ENCODE results near the gene NDUFS6. TPM values are rescaled to one million over a fixed set of nuclear protein-coding genes. Genes with fewer than 3 reads are reported as not detected.
"Not testable (repeated sequence)": the region's sequence is repeated elsewhere in the genome, so short reads cannot be mapped to it uniquely, and the experiment has no call there.

The NDUFS6 gene
- polyA plus RNA-seq, 3 donors: 27.8 to 73.7 (median 72.3) TPM

DNA sequence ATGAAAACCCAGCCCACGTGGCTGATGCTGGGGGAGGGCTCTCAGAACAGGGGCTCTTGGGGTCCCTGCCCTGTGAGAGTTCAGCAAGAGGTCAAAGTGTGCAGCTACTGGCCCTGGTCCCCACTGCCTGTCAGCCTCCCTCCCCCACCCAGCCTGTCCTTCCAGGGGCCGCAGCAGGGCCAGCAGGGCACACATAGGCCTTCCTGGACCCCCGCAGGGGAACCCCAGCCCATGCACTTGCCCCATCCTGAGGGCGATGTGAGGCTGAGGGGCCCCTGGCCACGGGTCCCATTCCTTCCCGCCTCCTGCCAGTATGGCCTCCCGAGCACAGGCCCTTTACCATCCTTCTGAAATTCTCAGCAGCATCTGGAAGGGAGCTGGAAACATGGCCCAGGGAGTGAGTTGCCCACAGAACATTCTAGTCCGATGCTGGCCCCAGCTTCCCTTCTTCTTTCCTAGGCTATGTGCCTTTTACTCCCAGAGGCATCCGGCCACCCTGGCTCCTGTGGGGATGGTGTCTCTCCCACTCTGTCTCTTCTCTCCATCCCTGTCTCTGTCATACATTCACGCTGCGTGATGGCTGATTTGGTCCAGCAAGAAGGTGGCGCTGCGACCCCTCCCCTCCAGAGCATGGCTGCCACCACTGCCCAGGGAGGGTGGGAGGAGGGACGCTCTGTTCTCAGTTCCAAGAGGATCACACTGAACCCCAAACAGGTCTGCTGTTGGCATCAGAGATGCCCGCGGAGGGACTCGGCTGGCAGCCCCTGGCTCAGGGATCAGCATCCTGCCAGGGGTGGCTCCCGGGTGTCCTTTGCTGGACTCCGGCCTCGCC, 21.2 kb upstream of the NDUFS6 start:
- 78 to 83% (median 79%) methylated on average over 19 to 20 of the region's 20 CpGs for WGBS, 3 donors
- H3K27ac ChIP-seq (ENCODE audit: low read depth, low read length): no peak overlapping the region

DNA sequence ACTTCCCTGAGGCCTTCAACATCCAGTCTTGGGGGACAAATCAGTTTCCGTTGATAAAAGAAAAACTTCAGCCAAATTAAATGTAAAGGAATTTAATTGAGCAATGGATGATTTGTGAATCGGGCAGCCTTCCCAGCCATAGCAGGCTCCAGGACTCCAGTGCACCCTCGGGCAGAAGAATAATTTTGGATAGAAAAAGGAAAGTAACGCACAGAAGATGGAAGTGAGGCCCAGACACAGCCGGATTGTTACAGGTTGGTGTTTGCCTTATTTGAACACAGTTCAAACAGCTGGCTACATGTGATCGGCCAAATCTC, 20.6 kb upstream of the NDUFS6 start:
- 74 to 75% (median 74%) methylated on average over 6 of the region's 6 CpGs for WGBS, 3 donors
- no peak overlapping the region for H3K27ac ChIP-seq (ENCODE audit: low read depth, low read length)

DNA sequence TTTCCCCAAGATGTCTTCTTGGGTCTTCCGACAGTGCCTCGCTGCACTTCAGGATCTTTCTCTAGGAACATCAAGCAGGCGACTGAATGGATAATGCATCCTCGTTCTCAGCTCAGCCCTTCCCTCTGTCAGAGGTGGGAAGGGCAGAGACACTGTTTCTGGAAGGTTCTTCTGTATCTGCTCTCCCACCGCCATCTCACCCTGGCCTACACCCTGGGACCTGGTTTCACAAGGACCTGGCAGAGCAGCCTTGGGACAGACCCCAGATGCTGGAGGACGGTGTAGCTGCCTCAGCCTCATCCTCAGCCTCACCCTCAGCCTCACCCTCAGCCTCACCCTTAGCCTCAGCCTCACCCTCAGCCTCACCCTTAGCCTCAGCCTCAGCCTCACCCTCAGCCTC, 20.1 kb upstream of the NDUFS6 start:
- 84 to 88% (median 85%) methylated on average over 6 of the region's 6 CpGs for WGBS, 3 donors
- H3K27ac ChIP-seq (ENCODE audit: low read depth, low read length): no peak overlapping the region

DNA sequence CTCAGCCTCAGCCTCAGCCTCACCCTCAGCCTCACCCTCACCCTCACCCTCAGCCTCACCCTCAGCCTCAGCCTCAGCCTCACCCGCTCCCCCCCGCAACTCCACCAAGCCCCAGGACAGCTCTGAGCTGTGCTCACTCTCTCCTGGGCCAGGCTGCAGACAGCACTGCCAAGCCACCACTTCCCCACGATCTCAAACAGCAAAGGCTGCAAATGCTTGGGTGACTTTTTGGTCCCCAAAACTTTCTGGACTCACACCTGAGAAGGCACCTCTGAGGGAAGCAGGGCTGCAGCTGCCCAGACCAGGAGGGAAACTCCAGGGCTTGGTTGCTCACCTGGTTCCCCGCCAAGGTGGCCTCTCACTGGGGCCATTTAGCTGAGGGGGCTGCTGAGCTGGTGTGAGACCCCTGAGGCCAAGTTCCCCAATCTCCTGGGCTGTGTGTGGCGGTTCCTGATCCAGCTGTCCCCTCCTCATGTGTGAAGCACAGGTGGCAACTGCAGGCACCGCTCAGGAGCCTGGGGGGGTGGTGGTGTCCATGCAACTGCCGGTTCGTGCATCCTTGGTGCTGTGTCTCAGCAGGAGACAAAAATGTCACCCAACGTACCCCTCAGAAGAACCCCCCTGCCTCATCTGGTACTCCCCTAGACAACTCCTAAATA, 19.4 kb upstream of the NDUFS6 start:
- no peak overlapping the region for H3K27ac ChIP-seq (ENCODE audit: low read depth, low read length)
- WGBS, 3 donors: 77 to 84% (median 81%) methylated on average over 9 of the region's 9 CpGs

DNA sequence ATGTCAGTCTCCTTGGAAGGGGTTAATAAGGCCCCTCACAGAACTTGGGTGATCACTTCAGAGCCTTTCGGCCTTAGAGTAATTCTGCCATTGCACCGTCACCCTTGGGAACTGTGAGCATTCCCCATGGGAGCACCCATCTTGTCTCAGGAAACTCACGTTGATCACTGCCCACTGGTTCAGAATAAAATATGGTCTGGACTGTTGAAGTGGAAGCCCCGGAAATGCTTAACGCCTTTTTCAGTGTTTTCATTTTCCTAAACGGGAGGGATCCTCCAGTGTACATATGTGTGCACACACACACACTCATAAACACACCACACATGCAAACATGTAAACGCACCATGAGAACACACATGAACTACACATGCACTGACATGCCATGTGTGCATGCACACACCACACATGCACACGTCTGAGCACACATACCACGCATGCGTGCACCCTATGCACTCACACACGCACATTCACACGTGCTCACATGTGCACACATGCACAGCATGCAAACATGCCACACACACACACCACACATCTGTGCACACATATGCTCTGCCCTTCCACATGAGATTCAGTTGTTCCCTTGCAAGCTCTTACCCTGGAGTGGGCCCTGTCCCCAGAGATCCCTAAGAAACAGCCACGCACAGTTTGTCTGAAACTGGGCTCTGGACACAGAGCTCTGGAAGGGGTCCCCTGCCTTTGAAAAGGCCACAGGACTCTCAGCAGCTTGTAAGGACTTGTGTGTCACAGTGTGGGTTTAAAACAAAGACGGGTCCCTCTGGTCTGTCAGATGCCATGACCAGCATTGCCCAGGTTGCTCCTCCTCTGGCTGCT, 18.6 kb upstream of the NDUFS6 start:
- no peak overlapping the region for H3K27ac ChIP-seq (ENCODE audit: low read depth, low read length)
- 64 to 75% (median 70%) methylated on average over 14 of the region's 14 CpGs for WGBS, 3 donors

DNA sequence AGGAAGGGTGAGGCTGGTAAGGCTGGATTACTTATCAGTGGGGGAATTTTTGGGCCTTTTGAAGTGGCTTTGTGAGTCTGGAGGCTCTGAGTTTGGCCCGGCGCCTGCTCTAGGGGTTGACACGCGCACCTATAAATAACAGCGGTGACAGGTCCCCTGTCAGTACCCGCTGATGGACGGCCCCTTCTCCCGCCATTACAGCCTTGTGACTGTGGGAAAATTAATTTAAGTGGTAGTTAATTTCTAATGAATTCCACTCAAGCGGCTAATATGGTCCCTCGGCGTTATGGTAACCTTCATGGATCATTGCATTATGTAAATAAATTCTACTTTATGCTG, 18.0 kb upstream of the NDUFS6 start:
- H3K27ac ChIP-seq (ENCODE audit: low read depth, low read length): no peak overlapping the region
- 24 to 46% (median 45%) methylated on average over 11 of the region's 11 CpGs for WGBS, 3 donors

DNA sequence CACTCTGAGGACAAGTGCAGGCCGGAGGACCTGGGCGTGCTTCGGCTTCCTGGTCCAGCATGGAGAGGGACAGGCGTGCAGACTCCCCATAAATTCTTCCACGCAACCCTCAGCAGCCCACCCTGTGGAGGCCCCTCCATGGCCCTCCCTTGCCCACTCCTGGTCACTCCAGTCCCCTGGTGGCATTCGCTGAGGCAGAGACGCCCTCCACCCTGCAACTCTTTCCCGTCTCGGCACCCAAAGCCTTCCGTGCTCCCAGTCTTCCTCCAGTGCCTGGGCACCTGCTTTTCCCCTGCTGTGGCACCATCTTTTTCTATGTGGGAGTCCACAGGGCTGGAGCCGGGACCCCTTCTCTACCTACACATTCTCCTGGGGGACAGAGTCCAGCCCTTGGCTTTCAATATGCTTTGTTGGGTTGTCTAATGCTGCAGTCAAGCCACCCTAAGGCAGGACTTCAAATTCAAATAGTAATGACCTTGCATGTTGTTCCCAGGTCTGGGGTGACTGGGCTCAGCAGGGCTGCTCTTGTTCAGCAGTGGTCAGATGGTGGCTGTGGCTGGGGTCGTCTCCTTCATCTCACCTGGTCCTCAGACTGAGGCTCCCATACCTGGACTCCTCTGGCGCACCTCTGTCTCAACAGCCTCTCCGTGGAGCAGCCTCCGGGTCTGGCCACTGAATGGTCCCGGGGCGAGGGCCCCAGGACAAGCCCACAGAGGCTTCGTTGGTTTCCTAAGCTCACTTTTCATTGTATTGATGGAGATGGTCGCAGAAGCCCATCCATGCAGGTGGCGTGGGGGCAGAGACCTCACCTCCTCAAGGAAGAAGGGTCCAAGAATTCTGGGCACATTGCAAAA, 16.8 kb upstream of the NDUFS6 start:
- H3K27ac ChIP-seq (ENCODE audit: low read depth, low read length): no peak overlapping the region
- WGBS, 3 donors: 84 to 91% (median 87%) methylated on average over 19 to 20 of the region's 20 CpGs

DNA sequence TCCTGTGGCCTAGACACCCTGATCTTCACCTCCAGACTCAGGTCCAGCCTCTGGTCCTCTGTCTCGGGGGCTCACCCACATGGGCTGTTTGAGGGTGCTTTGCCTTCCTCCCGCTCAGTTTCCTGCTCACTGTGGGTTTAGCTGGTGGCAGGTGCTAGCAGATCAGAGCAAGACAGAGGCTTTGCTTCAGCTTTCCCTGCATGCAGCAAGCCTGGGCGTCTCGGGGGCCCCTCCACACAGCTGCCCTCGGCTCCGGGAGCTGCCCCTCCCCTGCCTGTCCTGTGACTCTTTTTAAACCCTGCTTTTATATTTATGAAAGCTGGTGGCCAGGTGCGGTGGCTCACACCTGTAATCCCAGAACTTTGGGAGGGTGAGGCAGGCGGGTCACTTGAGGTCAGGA, 16.1 kb upstream of the NDUFS6 start:
- 70 to 79% (median 77%) methylated on average over 8 of the region's 8 CpGs for WGBS, 3 donors
- no peak overlapping the region for H3K27ac ChIP-seq (ENCODE audit: low read depth, low read length)

DNA sequence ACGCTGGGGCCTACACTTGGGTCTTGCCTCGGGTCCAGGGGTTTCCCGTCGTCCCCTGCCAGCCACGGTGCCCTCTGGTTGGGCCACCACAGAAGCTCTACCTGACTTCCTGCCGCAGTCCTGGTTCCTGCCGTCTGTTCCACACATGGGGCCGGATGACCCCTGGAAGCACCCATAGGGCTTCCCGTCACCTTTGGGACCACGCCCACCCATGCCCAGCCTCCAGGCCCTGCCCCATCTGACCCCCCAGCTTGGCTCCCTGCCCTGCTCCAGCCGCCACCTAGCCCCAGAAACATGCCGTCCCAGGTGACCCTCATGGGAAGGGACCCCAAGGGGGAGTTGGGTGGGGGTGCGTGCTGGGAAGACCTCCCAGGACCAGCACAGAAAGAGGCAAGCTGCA, 15.2 kb upstream of the NDUFS6 start:
- no peak overlapping the region for H3K27ac ChIP-seq (ENCODE audit: low read depth, low read length)
- 88 to 90% (median 89%) methylated on average over 13 of the region's 13 CpGs for WGBS, 3 donors

DNA sequence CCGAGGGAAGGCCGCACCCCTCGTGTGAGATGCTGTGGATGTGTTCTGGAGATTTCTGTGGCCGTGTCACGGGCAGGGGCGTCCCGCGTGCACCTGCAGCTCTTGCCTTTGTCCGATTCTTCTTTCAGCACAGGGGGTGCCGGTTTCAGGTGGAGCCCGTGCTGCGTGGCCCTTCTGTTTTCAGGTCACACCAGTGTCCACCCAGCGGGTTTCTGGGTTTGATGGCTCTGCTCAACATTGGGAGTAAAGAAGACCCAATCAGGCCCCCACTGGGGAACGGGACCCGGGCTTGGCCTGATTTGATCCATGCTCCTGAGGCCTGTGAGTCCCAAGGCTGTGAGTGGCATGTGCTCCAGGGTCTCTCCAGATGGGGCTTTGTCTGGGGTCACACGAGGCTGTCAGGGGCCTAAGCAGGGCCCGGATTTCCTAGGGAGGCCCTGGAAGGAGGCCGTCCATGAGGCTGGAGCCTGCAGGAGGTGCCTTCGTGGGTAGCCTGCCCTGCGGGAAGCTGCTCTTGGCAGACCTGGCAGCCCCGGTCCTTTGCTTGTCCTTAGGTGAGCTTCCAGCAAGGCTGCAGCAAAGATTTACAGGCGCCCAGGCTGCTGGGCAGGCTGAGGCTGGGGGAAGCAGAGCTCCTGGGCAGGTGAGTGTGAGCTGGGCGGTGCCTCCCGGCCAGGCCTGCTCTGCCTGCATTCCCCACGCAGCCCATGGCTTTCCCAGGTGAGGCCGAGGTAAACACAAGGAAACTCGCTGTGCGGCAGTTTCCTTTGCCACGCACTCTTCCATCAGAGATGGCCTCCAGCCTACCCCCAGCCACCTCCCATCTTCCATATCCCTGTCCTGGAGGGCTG, 14.4 kb upstream of the NDUFS6 start:
- WGBS, 3 donors: 84 to 92% (median 89%) methylated on average over 29 of the region's 29 CpGs
- no peak overlapping the region for H3K27ac ChIP-seq (ENCODE audit: low read depth, low read length)

DNA sequence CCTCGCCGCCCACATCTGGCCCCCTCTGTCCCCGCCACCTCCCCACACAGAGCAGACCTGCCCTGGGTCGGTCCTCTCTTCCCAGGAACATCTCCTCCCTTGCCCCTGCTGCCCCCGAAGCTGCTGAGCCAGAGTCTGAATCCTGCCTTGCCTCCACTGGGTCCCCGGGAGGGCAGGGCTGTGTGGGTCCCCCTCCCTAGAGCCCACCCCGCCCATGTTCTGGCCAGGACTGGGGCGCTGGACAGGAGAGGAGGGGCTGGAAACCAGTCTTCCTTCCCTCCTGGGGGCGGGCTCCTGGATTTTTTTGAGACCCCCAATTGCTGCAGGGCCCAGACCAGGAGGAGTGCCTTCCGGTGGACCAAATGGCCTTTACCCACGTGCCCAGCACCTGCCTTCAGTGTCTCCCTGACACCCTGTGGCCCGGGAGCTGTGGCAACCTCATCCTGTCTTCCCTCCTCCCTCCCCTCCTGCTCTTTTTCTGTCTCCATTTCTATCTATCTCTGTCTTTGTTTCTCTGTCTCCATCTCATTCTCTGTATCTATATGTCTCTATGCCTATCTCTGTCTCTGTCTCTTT, 13.6 kb upstream of the NDUFS6 start:
- no peak overlapping the region for H3K27ac ChIP-seq (ENCODE audit: low read depth, low read length)
- 78 to 84% (median 79%) methylated on average over 10 to 12 of the region's 12 CpGs for WGBS, 3 donors

DNA sequence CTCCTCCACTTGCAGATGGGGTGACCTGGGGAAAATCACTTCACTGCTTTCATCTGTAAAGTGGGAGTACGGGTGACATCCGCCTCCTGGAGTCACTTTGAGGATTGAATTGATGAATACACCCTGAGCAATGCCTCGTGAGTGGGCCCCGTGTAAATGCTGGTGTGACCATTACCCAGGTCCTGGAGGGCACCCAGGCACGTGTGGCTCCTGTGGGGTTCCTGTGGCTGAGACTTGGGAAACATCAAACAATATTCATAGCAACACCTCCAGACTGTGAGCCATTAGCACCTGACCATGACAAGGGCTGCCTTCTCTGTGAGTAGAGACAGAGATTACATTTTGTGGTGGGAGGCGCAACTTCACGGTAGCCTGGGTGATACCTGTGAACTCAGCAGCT, 13.0 kb upstream of the NDUFS6 start:
- no peak overlapping the region for H3K27ac ChIP-seq (ENCODE audit: low read depth, low read length)
- WGBS, 3 donors: 76 to 89% (median 89%) methylated on average over 7 of the region's 7 CpGs

DNA sequence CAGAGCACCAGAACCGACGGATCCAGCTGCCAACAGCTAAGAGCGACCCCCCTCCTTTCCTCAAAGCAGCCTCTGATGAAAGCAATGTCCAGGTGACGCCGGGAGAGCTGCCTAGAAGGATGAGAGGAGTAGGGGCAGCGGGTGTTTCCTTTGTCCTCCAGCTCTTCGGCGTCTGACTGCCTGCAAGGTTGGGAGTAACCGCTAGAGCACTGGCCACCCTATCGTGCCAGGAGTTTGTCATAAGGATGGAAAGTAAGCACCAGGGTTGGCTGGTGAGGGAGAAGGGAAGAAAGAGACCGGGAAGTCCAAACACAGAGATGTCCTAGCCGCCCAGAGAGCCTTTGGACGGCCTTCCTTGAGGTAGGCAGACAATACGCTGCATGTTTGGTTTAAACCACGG, 12.4 kb upstream of the NDUFS6 start:
- WGBS, 3 donors: 68 to 86% (median 86%) methylated on average over 15 of the region's 15 CpGs
- no peak overlapping the region for H3K27ac ChIP-seq (ENCODE audit: low read depth, low read length)

DNA sequence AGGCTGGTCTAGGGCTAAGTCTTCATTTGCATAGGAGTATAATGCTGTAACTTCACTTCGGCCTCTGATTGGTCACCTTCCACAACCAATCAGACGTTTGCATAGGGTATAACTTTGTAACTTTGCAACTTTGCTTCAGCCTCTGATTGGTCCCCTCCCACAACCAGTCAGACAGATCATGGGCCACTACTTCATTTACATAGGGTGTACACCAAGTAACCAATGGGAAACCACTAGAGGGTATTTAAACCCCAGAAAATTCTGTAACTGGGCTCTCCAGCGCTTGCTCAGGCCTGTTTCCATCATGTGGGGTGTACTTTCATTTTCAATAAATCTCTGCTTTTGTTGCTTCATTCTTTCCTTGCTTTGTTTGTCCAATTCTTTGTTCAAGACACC, 11.8 kb upstream of the NDUFS6 start:
- WGBS, 3 donors: 85% methylated on average over 3 of the region's 3 CpGs
- not testable (repeated sequence) for H3K27ac ChIP-seq (ENCODE audit: low read depth, low read length)

DNA sequence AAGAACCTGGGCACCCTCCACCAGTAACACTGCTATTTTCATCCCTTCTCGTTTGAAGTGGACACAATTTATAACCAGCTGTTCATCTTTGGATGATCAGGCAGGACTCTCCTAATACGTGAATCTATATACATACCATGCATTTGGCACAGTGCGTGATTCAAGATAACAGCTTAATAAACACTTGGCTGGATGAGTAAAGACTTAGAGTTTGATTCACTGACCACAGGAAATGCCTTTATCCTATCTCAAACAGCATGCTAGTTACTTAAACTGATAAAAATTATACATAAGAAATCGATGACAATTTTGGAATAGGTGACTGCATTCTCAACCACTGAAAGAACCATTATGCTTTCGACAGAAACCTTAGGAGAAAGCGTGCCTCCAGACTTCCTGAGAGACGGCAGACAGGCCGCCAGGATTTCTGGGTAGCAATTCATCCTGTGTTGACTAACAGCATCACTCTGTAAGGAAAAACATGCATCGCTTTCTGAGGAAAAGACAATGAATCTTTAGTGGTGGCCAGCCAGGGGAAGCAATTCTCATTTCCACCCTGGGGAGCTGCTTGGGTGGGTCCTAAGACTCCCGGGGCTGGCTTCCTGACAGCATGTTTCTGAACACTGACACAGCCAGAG, 11.3 kb upstream of the NDUFS6 start:
- 26 to 41% (median 29%) methylated on average over 10 of the region's 10 CpGs for WGBS, 3 donors

DNA sequence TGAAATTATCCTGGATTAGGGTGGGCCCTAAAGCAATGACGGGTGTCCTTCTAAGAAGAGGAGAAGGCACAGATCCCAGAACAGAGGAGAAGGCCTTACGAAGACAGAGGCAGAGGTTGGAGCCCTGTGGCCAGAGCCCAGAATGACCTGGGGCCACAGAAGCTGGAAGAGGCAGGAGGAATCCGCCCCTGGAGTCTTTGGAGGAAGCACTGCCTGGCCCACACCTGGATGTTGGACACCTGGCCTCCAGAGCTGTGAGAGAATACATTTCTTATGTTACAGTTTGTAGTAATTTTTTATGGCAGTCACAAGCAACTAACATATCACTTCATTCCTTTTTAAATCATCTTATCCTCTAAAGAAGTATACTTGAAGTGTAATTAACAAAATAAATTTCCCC, 10.0 kb upstream of the NDUFS6 start:
- 74 to 87% (median 81%) methylated on average over 3 of the region's 3 CpGs for whole genome bisulfite sequencing, 3 donors

More for the DNA sequence above, 11.3 kb upstream of the NDUFS6 start:
- H3K27ac ChIP-seq (ENCODE audit: low read depth, low read length): no peak overlapping the region

DNA sequence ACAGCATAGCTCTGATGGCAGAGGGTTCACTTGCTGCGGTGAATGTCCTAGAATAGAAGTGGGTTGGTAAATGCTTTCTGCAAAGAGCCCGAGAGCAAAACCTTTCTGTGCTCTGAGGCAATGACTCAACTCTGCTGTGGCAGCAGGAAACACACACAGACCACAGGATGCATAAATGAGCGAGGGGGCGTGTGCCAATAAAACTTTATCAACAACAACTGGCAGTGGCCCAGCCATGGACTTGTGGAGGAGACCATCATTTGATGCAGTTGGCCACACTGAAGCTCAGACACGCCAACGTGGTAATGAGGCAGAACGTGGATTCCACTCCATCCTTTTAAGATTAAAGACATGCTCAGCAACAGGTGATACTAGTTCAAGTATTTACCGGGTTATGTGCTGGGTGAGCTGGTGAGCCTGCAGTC, 8.4 kb upstream of the NDUFS6 start:
- no peak overlapping the region for H3K27ac ChIP-seq (ENCODE audit: low read depth, low read length)
- WGBS, 3 donors: 47 to 76% (median 57%) methylated on average over 8 of the region's 8 CpGs

More for the DNA sequence above, 10.0 kb upstream of the NDUFS6 start:
- no peak overlapping the region for H3K27ac ChIP-seq (ENCODE audit: low read depth, low read length)
